GM19452 (cell line): Measurements from ENCODE around the gene MLST8.

Experiments used
- ATAC-seq: cut with Tn5 transposase; IDR thresholded peaks from one replicate; pipeline ENCODE4 v1.9.1; 2021; ENCODE audit not compliant: unreplicated experiment

MLST8 gene

GRCh38 chr16:2206780-2207433 lies 1.7 kb downstream of the MLST8 start:
- ATAC-seq: no peak

DNA sequence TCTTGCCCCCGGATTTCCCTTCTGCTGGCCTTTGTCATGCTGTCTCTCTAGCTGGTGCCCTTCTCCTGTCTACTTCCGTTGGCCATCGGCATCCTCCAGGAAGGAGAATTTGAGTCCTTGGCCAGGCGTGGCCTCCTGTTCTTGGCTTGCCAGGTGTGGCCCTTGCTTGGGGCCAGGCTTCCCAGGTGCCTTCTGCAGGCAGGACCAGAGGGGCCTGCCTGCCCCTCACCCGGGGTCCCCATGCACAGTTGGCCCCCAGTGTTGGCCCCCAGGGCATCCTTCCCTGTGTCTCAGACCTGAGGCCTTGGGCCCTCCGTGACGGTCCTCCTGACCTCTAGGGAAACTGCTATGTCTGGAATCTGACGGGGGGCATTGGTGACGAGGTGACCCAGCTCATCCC lies 2.6 kb downstream of the MLST8 start:
- ATAC-seq: no peak

DNA sequence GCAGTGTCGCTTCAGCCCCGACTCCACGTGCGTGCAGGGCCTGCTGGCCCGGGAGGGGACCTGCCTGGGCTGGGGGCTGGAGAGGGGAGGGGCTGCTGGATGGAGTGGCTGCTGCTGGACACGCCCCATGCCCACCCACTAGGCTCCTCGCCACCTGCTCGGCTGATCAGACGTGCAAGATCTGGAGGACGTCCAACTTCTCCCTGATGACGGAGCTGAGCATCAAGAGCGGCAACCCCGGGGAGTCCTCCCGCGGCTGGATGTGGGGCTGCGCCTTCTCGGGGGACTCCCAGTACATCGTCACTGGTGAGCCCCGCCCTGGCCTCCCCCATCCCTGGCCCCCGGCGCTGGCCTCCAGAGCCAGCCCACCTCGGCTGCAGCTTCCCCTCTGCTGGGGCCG lies 3.1 kb downstream of the MLST8 start:
- no peak for ATAC-seq

DNA sequence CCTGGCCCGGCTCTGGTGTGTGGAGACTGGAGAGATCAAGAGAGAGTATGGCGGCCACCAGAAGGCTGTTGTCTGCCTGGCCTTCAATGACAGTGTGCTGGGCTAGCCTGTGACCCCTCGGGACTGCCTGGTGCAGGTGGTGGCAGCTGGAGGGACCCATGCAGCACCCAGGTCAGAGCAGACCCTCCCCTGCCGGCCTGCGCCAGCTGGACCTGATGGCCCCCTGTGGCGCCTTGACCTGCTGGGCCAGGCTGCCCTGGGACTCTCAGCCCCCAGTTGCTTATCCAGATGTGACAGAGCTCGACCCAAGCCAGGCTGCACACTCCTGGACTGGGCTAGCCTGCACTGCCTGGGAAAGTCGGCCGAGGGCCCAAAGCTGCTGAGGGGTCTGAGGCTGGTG lies 3.5 kb downstream of the MLST8 start:
- no peak for ATAC-seq

DNA sequence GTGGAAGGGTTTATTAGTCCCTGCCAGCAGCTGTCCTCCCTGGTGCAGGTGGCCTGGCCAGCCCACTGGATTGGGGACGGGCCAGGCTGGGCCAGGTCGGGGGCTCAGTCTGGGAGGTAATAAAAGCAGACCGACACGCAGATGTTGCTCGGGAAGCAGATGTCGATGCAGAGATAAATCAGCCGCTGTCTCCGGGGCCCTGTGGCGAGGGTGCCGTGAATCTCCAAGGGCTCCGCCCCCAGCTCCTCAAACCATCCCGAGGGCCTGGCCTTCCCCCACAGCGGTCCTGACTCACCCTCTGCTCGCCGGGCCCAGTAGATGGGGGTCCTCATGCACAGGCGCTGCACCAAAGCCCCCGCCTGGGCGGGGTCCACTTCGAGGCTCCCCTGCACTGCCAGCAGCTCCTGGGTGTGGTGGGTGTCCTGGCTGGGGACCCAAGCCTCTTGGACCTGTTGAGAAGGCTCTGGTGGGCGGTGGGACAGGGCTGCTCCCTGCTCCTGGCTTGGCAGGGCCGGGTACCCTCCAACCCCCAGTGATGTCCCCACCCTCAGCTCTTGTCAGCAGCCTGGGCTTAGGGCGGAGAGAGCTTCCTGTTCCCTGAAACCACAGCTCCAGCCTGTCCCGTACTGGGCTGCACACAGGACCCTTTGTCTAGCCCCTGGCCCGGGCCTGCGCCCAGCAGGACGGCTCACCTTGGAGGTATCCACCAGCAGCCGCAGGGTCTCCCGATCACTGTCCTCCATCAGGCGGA lies 4.2 kb downstream of the MLST8 start:
- ATAC-seq: no peak

DNA sequence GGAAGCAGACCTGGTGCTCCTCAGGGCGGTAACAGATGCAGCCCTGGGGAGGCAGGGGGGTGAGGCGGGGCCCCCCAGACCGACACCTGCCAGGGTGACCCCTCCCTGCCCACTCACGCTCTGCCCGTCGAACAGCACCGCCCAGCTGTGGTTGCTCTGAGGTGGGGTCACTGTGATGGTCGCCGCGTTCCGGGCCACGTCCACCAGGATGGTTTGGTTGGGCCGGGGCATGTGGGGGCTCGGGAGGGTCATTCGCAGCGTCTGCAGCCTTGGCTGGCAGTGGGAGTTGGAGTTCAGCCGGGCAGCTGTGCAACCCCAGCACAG lies 4.7 kb downstream of the MLST8 start:
- ATAC-seq: no peak

GRCh38 chr16:2210386-2211365 lies 5.4 kb downstream of the MLST8 start, which contains the start of gene BRICD5:
TSS of gene BRICD5 (minus strand) at chr16:2210863. CDS start at chr16:2210833, 30 bp downstream.
- no peak for ATAC-seq

- ATAC-seq: no peak
These were observed 6.7 kb downstream of the MLST8 start for GRCh38 chr16:2211923-2212347.

- no peak for ATAC-seq
These were observed 7.4 kb downstream of the MLST8 start for GRCh38 chr16:2212362-2213324.

- no peak for ATAC-seq
These were observed 8.8 kb downstream of the MLST8 start for GRCh38 chr16:2213817-2214718.

DNA sequence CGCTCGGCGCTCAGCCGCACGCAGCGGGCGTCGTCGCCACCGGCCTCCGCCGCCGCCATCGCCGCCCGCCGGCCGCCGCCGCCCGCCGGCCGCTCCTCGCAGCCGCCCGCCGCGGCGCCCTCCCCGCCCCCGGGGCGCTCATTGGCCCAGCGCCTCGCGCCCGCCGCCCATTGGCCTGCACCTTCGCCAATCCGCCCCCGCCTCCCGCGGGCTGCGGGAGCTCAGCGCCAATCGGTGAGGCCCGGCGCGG lies 9.4 kb downstream of the MLST8 start, which contains the start of gene PGP:
TSS of gene PGP (minus strand) at position 122 of the 250 bp plus-strand sequence. CDS start at position 59, 63 bp downstream.
- peak; percentile 87 for ATAC-seq

- ATAC-seq: no peak
These were observed 11.1 kb downstream of the MLST8 start for GRCh38 chr16:2216330-2216729.

GRCh38 chr16:2223221-2223941 lies 18.1 kb downstream of the MLST8 start, which contains the start of gene E4F1:
TSS of gene E4F1 (plus strand) at chr16:2223591. CDS start at chr16:2223614, 23 bp downstream.
- ATAC-seq: peak; percentile 92

DNA sequence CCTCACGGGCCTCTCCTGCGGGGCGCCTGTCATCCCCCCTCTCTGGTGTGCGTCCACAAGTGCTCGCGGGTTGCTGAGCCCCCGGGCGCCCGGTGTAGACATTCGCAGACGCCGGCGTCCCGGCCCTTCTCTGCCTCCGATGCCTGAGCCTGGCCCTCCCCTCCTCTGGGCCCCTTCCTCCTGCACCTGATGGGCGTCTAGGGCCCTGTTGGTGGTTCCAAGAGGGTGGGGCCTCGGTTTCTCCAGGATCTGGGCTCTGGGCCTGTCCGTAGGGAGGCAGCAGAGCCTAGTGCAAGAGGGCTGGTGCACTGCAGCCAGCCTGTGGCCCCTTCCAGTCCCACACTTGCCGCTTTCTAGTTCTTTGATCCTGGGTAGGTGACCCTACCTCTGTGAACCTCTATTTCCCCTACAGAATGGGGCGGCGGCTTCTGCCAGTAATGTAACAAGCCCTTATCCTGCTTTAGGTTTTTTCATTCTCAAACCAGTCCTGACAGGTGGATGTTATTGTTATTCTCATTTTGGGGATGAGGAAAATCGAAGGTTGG lies 18.8 kb downstream of the MLST8 start:
- ATAC-seq: peak; percentile 9

- ATAC-seq: no peak
These were observed 21.1 kb downstream of the MLST8 start for GRCh38 chr16:2226245-2226793.

GRCh38 chr16:2226918-2227317 lies 21.7 kb downstream of the MLST8 start:
- no peak for ATAC-seq

GRCh38 chr16:2228161-2228824 lies 23.0 kb downstream of the MLST8 start:
- no peak for ATAC-seq

DNA sequence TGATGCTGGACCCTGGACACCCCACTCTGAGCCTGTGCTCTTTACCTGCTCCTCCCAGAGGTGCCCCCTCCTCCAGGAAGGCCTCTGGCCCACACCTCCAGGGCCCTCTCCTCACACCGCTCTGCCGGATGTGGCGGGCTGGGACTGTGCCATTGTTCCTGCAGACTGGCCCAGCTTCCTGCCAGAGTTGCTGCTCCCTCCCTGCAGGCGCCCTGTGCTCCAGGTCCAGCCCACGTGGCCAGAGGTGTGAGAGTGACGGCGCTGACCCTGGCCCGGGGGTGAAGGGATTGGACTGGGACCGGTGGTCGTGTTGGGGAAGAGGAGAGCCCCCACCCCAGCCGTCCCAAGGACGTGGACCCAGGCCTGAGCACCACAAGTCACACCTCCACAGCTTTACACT lies 23.8 kb downstream of the MLST8 start:
- no peak for ATAC-seq
